Loucy (cell line): ENCODE results near the gene ATP13A1.
"Not testable (repeated sequence)": the region's sequence is repeated elsewhere in the genome, so short reads cannot be mapped to it uniquely, and the experiment has no call there.

Experiments
- H2AFZ ChIP-seq: fragments of 200-600 bp; sonication (generic); 2 replicates; pipeline ENCODE4 v1.6.0; 2016; ENCODE audit warnings: antibody characterized with exemption, mild to moderate bottlenecking, low read length, moderate library complexity
- H3F3A ChIP-seq: fragments of 200-600 bp; 2 replicates; pipeline ENCODE4 v1.6.0; 2016; ENCODE audit warnings: antibody characterized with exemption, low read depth, mild to moderate bottlenecking
- H3K27me3 ChIP-seq: fragments of 200-600 bp; sonication (generic); 2 replicates; pipeline ENCODE4 v1.6.1; 2014; ENCODE audit warnings: low read length, mild to moderate bottlenecking; ENCODE audit not compliant: insufficient read depth, poor library complexity, severe bottlenecking
- H3K36me3 ChIP-seq: fragments of 200-600 bp; sonication (generic); 2 replicates; pipeline ENCODE4 v1.6.1; 2016; ENCODE audit warnings: low read length; ENCODE audit not compliant: insufficient read depth
- H3K4me1 ChIP-seq: fragments of 200-600 bp; sonication (generic); 2 replicates; pipeline ENCODE4 v1.5.1; 2014; ENCODE audit warnings: low read length, mild to moderate bottlenecking; ENCODE audit not compliant: insufficient read depth, poor library complexity, severe bottlenecking
- H3K4me2 ChIP-seq: fragments of 200-600 bp; sonication (generic); 2 replicates; pipeline ENCODE4 v1.6.0; 2014; ENCODE audit warnings: antibody characterized with exemption, low read length, low read depth, mild to moderate bottlenecking; ENCODE audit not compliant: poor library complexity, severe bottlenecking
- H3K4me3 ChIP-seq: fragments of 200-600 bp; sonication (generic); 2 replicates; pipeline ENCODE4 v1.5.1; 2014; ENCODE audit warnings: low read length, mild to moderate bottlenecking, mixed read lengths; ENCODE audit not compliant: poor library complexity, severe bottlenecking
- H3K79me2 ChIP-seq: fragments of 200-600 bp; sonication (generic); 2 replicates; pipeline ENCODE4 v1.6.1; 2014; ENCODE audit warnings: low read length; ENCODE audit not compliant: insufficient read depth
- H3K9ac ChIP-seq: fragments of 200-600 bp; sonication (generic); 2 replicates; pipeline ENCODE4 v1.6.0; 2014; ENCODE audit warnings: mild to moderate bottlenecking, low read depth, low read length, moderate library complexity; ENCODE audit not compliant: poor library complexity, severe bottlenecking
- H3K9me2 ChIP-seq: fragments of 200-600 bp; sonication (generic); replicated peaks from 2 replicates; pipeline ENCODE4 v1.6.1; 2016; ENCODE audit warnings: low read depth, low read length, mixed read lengths
- H3K9me3 ChIP-seq: fragments of 200-600 bp; sonication (generic); 2 replicates; pipeline ENCODE4 v1.6.1; 2014; ENCODE audit warnings: mild to moderate bottlenecking, antibody characterized with exemption, low read length, low read depth; ENCODE audit not compliant: insufficient read depth
- H4K20me1 ChIP-seq: fragments of 200-600 bp; sonication (generic); 2 replicates; pipeline ENCODE4 v1.6.0; 2014; ENCODE audit warnings: antibody characterized with exemption, low read length, mild to moderate bottlenecking; ENCODE audit not compliant: insufficient read depth, poor library complexity, severe bottlenecking
- CTCF ChIP-seq: fragments of 200-600 bp; sonication (generic); conservative IDR thresholded peaks from 2 replicates; pipeline ENCODE4 v1.5.1; 2014; ENCODE audit warnings: mild to moderate bottlenecking, antibody characterized with exemption, low read length
- EZH2phosphoT487 ChIP-seq: fragments of 200-600 bp; IDR thresholded peaks from 2 replicates; pipeline ENCODE4 v1.6.1; 2018; ENCODE audit warnings: antibody characterized with exemption, mild to moderate bottlenecking, moderate library complexity, borderline replicate concordance

ATP13A1 gene

GRCh38 chr19:19600793-19601330 is 62.6 kb downstream of the ATP13A1 start:
- H3K27me3 ChIP-seq, result no peaks in the 10 kb centered on the region
- H3K4me3 ChIP-seq, result no peak overlapping the region
- H4K20me1 ChIP-seq, result no peaks in the 10 kb centered on the region
- no peaks in the 10 kb centered on the region for H3K36me3 ChIP-seq
- H3K9me2 ChIP-seq, result no peaks in the 10 kb centered on the region
- no peak overlapping the region for H3K9ac ChIP-seq
- peaks cover 3% of the 10 kb centered on the region for H3K4me1 ChIP-seq
- H3K79me2 ChIP-seq, result no peaks in the 10 kb centered on the region
- no peak overlapping the region for H3K4me2 ChIP-seq
- TF ChIP-seq EZH2phosphoT487, result no peak
- H3F3A ChIP-seq, result no peaks in the 10 kb centered on the region
- H3K9me3 ChIP-seq, result no peaks in the 10 kb centered on the region
- H2AFZ ChIP-seq, result no peak overlapping the region

- not testable (repeated sequence) for H3K27me3 ChIP-seq, H3K79me2 ChIP-seq, H4K20me1 ChIP-seq, H3F3A ChIP-seq, H3K36me3 ChIP-seq, H3K4me1 ChIP-seq, H3K9ac ChIP-seq, H3K4me3 ChIP-seq, H2AFZ ChIP-seq, H3K9me2 ChIP-seq, H3K9me3 ChIP-seq, H3K4me2 ChIP-seq
Observed at GRCh38 chr19:19598728-19599451, 64.6 kb downstream of the ATP13A1 start.

GRCh38 chr19:19597809-19598306 is 65.6 kb downstream of the ATP13A1 start:
- Histone ChIP-seq H3K79me2 (no peaks in the 10 kb centered on the region), H3K4me1 (no peaks in the 10 kb centered on the region), H3K9me3 (no peaks in the 10 kb centered on the region), H4K20me1 (no peaks in the 10 kb centered on the region), H3K4me2 (no peak overlapping the region), H3K27me3 (no peaks in the 10 kb centered on the region), H3F3A (no peaks in the 10 kb centered on the region), H3K36me3 (no peaks in the 10 kb centered on the region), H2AFZ (no peak overlapping the region), H3K9ac (no peak overlapping the region), H3K4me3 (no peak overlapping the region), H3K9me2 (no peaks in the 10 kb centered on the region)
- TF ChIP-seq EZH2phosphoT487 (no peak), CTCF (no peak)
